Measurements from ENCODE around the gene SIKE1. TPM values are rescaled to one million over a fixed set of nuclear protein-coding genes. Genes with fewer than 3 reads are reported as not detected.

SIKE1 gene
- total RNA-seq, 1 experiment from 2014 or later = 26.7 TPM

DNA sequence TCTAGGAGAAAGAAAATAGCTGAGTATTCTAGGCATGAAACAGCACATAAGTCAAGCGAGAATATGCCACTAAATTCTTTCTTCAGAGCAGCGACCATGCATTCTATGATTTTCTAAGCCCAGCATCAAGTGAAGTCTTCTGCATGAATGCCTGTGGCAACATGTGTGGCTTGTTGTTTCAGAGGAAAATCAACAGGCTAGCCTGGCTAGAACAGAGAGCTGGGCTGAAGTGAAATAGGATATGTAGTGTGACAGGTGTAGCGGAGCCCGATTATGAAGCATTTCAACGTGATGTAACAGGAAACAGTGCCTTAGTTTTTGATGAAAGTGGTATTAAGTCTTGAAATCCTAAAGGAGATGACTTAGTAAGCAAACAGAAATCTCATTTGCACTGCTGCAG lies 29.7 kb downstream of the SIKE1 start:
- Mint-ChIP-seq H3K4me3 (ENCODE audit: low read depth, unreplicated experiment) (no peak overlapping the region), H3K27ac (ENCODE audit: unreplicated experiment) (no peak overlapping the region), H3K9me3 (ENCODE audit: low read depth, unreplicated experiment) (no peaks in the 10 kb centered on the region), H3K36me3 (ENCODE audit: insufficient read depth, unreplicated experiment) (peaks cover 55% of the 10 kb centered on the region), H3K4me1 (ENCODE audit: low read depth, unreplicated experiment) (peaks cover 26% of the 10 kb centered on the region), H3K27me3 (ENCODE audit: unreplicated experiment) (no peaks in the 10 kb centered on the region)
- intact Hi-C loops (cut with micrococcal nuclease; ENCODE audit: unreplicated experiment) = no loop called here
- TF ChIP-seq, protein P1, sequence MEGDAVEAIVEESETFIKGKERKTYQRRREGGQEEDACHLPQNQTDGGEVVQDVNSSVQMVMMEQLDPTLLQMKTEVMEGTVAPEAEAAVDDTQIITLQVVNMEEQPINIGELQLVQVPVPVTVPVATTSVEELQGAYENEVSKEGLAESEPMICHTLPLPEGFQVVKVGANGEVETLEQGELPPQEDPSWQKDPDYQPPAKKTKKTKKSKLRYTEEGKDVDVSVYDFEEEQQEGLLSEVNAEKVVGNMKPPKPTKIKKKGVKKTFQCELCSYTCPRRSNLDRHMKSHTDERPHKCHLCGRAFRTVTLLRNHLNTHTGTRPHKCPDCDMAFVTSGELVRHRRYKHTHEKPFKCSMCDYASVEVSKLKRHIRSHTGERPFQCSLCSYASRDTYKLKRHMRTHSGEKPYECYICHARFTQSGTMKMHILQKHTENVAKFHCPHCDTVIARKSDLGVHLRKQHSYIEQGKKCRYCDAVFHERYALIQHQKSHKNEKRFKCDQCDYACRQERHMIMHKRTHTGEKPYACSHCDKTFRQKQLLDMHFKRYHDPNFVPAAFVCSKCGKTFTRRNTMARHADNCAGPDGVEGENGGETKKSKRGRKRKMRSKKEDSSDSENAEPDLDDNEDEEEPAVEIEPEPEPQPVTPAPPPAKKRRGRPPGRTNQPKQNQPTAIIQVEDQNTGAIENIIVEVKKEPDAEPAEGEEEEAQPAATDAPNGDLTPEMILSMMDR (IDR thresholded peaks at IDR 0.05; ENCODE audit: unreplicated experiment) = no peak
- DNase-seq = no peak
- no TSS peak for BruUV-seq (replicated peaks)
- CTCF ChIA-PET = no interaction called here

DNA sequence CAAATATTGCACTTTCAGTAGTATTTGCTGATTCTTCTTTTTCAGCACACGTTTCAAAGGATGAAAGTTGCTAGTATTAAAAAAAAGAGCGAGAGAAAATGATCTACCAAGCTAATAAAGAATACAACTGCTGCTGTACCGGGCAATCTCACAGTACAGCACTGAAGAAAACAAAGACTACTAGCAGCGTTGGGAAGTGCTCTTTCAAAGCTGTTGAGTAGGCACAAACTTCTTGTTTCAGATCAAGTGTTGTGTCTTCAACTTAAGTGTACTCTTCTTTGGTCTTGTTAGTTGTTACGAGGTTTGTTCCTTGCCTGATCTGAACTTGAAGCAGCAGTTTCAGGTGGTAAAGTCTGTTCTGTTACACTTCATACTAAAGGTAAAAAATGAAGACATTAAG lies 30.6 kb downstream of the SIKE1 start:
- TF ChIP-seq, protein P1 (IDR thresholded peaks at IDR 0.05; ENCODE audit: unreplicated experiment) = no peak
- H3K9me3 Mint-ChIP-seq (ENCODE audit: low read depth, unreplicated experiment) = no peaks in the 10 kb centered on the region
- intact Hi-C loops (cut with micrococcal nuclease; ENCODE audit: unreplicated experiment) = no loop called here
- no peak overlapping the region for H3K4me3 Mint-ChIP-seq (ENCODE audit: low read depth, unreplicated experiment)
- H3K27ac Mint-ChIP-seq (ENCODE audit: unreplicated experiment) = no peak overlapping the region
- no peak for DNase-seq
- H3K4me1 Mint-ChIP-seq (ENCODE audit: low read depth, unreplicated experiment) = peaks cover 26% of the 10 kb centered on the region
- H3K36me3 Mint-ChIP-seq (ENCODE audit: insufficient read depth, unreplicated experiment) = peaks cover 50% of the 10 kb centered on the region
- BruUV-seq (replicated peaks) = no TSS peak
- CTCF ChIA-PET = no interaction called here
- no peaks in the 10 kb centered on the region for H3K27me3 Mint-ChIP-seq (ENCODE audit: unreplicated experiment)

DNA sequence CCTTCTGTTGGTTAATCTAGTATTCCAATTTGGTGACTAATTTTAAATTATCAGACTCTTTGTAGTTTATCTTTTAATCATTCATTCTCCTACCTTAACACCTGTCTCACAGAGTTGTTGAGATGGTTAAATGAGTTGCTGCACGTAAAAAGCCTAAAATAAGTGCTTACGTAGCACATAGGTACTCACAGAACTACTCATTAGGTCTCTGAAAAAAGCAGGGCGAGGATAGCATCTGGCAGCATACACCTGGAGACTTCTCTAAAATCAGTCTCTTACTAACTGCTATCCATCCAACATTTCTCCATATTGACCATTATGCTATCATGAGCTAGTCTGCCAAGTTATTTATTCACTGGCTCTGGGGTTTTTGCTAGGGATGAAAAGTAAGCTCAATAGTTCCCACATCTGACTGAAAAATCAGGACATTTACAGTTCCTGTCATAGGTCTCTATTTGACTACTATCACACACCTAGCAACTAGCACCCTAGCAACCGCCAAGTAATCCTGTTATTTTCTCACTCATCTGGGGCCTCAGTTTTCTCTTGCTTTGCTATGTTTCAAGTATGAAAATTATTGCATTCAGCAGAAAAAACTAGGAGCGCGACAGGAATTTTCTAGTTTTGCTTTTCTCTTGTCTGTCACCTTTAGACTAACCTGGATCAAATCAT lies 33.9 kb downstream of the SIKE1 start:
- H3K4me1 Mint-ChIP-seq (ENCODE audit: low read depth, unreplicated experiment) = peaks cover 9% of the 10 kb centered on the region
- DNase-seq = no peak
- no TSS peak for BruUV-seq (replicated peaks)
- intact Hi-C loops (cut with micrococcal nuclease; ENCODE audit: unreplicated experiment) = no loop called here
- H3K9me3 Mint-ChIP-seq (ENCODE audit: low read depth, unreplicated experiment) = no peaks in the 10 kb centered on the region
- H3K27ac Mint-ChIP-seq (ENCODE audit: unreplicated experiment) = no peak overlapping the region
- peaks cover 51% of the 10 kb centered on the region for H3K36me3 Mint-ChIP-seq (ENCODE audit: insufficient read depth, unreplicated experiment)
- CTCF ChIA-PET = no interaction called here
- no peaks in the 10 kb centered on the region for H3K27me3 Mint-ChIP-seq (ENCODE audit: unreplicated experiment)
- no peak overlapping the region for H3K4me3 Mint-ChIP-seq (ENCODE audit: low read depth, unreplicated experiment)
- TF ChIP-seq, protein P1 (IDR thresholded peaks at IDR 0.05; ENCODE audit: unreplicated experiment) = no peak

DNA sequence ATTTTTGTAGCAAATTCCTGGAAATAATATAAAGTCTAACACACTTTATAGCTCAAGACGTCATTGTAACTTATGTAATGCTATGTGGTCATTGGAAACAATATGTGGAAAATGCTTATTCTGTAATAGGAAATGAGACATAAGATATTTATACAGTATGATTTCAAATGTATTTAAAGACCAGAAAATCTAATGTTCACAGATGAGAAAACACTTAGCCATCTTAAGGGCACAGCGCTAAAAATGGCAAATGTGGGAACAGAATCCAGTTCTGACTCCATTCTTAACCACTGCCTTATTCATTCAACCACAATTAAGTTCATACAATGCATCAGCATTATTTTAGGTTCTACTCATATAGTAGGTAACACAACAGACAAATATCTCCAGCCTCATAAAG lies 35.2 kb downstream of the SIKE1 start:
- no TSS peak for BruUV-seq (replicated peaks)
- H3K4me1 Mint-ChIP-seq (ENCODE audit: low read depth, unreplicated experiment) = peaks cover 6% of the 10 kb centered on the region
- no peaks in the 10 kb centered on the region for H3K9me3 Mint-ChIP-seq (ENCODE audit: low read depth, unreplicated experiment)
- H3K27ac Mint-ChIP-seq (ENCODE audit: unreplicated experiment) = no peak overlapping the region
- intact Hi-C loops (cut with micrococcal nuclease; ENCODE audit: unreplicated experiment) = no loop called here
- TF ChIP-seq, protein P1 (IDR thresholded peaks at IDR 0.05; ENCODE audit: unreplicated experiment) = no peak
- peaks cover 47% of the 10 kb centered on the region for H3K36me3 Mint-ChIP-seq (ENCODE audit: insufficient read depth, unreplicated experiment)
- no peaks in the 10 kb centered on the region for H3K27me3 Mint-ChIP-seq (ENCODE audit: unreplicated experiment)
- CTCF ChIA-PET = no interaction called here
- no peak overlapping the region for H3K4me3 Mint-ChIP-seq (ENCODE audit: low read depth, unreplicated experiment)
- no peak for DNase-seq
